ENCODE measurements around the gene COTL1. TPM values are rescaled to one million over a fixed set of nuclear protein-coding genes. Genes with fewer than 3 reads are reported as not detected.
A peak's percentile ranks its signal among the peaks of the same experiment; 100 is the strongest.

COTL1 gene
- polyA plus RNA-seq, 1 donor = 120 TPM

GRCh38 chr16:84614968-84615813, 2.7 kb downstream of the COTL1 start:
- no peak for DNase-seq

- DNase-seq = no peak
These were observed 3.3 kb downstream of the COTL1 start for GRCh38 chr16:84614623-84614967.

- no peak for DNase-seq
These were observed 3.8 kb downstream of the COTL1 start for GRCh38 chr16:84614073-84614459.

- DNase-seq = no peak
These were observed 4.3 kb downstream of the COTL1 start for GRCh38 chr16:84613408-84614072.

- no peak for DNase-seq
These were observed 5.2 kb downstream of the COTL1 start for GRCh38 chr16:84612686-84613085.

GRCh38 chr16:84611041-84611440, 6.8 kb downstream of the COTL1 start:
- DNase-seq = no peak

GRCh38 chr16:84610376-84610775, 7.5 kb downstream of the COTL1 start:
- no peak for DNase-seq

GRCh38 chr16:84609563-84610177, 8.2 kb downstream of the COTL1 start:
- no peak for DNase-seq

- DNase-seq = no peak
These were observed 9.6 kb downstream of the COTL1 start for GRCh38 chr16:84608282-84608681.

GRCh38 chr16:84607694-84608093, 10.2 kb downstream of the COTL1 start:
- DNase-seq = no peak

- no peak for DNase-seq
These were observed 10.8 kb downstream of the COTL1 start for GRCh38 chr16:84607061-84607460.

- DNase-seq = no peak
These were observed 11.6 kb downstream of the COTL1 start for GRCh38 chr16:84606081-84606875.

- DNase-seq = no peak
These were observed 12.5 kb downstream of the COTL1 start for GRCh38 chr16:84605339-84605848.

GRCh38 chr16:84604477-84605013, 13.3 kb downstream of the COTL1 start:
- no peak for DNase-seq

GRCh38 chr16:84603940-84604339, 13.9 kb downstream of the COTL1 start:
- no peak for DNase-seq

GRCh38 chr16:84603140-84603816, 14.6 kb downstream of the COTL1 start:
- no peak for DNase-seq

- no peak for DNase-seq
These were observed 17.3 kb downstream of the COTL1 start for GRCh38 chr16:84600343-84601229.

GRCh38 chr16:84599521-84600202, 18.2 kb downstream of the COTL1 start:
- DNase-seq = peak; percentile 79

GRCh38 chr16:84598360-84598759, 19.5 kb downstream of the COTL1 start:
- DNase-seq = no peak

- no peak for DNase-seq
These were observed 19.9 kb downstream of the COTL1 start for GRCh38 chr16:84597931-84598351.

Data from left kidney (tissue), 2 donors.